Activated naive CD4-positive, alpha-beta T cell treated with anti-CD3 and anti-CD28 coated beads for 36 hours (primary cell): Measurements from ENCODE around the gene UST. TPM values are rescaled to one million over a fixed set of nuclear protein-coding genes. Genes with fewer than 3 reads are reported as not detected.
"Not testable (repeated sequence)": the region's sequence is repeated elsewhere in the genome, so short reads cannot be mapped to it uniquely, and the experiment has no call there.

Experiments used
- CTCF ChIA-PET: fragments of 350-600 bp; sonication (Branson Sonifier 250); formaldehyde crosslinking; loops from one replicate; lab custom pipeline; 2021; ENCODE audit warnings: antibody characterized with exemption; lab: Charles Lee
- DNase-seq: peaks from one replicate; pipeline ENCODE4 v3.0.0-alpha.2; 2020
- H3K27ac Mint-ChIP-seq: one replicate; pipeline ENCODE4 v1.8.0; 2021; ENCODE audit warnings: mild to moderate bottlenecking, mixed read lengths
- H3K27me3 Mint-ChIP-seq: one replicate; pipeline ENCODE4 v1.8.0; 2021; ENCODE audit warnings: low read depth, mixed read lengths
- H3K36me3 Mint-ChIP-seq: one replicate; pipeline ENCODE4 v1.8.0; 2021; ENCODE audit warnings: low read depth, mixed read lengths
- H3K4me1 Mint-ChIP-seq: one replicate; pipeline ENCODE4 v1.8.0; 2021; ENCODE audit warnings: low read depth, mixed read lengths
- H3K4me3 Mint-ChIP-seq: one replicate; pipeline ENCODE4 v1.8.0; 2021; ENCODE audit warnings: mild to moderate bottlenecking, moderate library complexity, mixed read lengths
- H3K9me3 Mint-ChIP-seq: one replicate; pipeline ENCODE4 v1.8.0; 2021; ENCODE audit warnings: mixed read lengths
- intact Hi-C: fragments of 100-400 bp; cut with micrococcal nuclease; formaldehyde crosslinking; loops from one replicate; pipeline ENCODE4 v1.15.1; 2023
- total RNA-seq, 2 experiments: library from RNA; stranded (reverse); gene quantifications; one replicate each; pipeline ENCODE4 v1.2.3, GENCODE V29; 2021

UST gene
- total RNA-seq, 2 experiments from 2014 or later, result 0.20 to 0.74 TPM

DNA sequence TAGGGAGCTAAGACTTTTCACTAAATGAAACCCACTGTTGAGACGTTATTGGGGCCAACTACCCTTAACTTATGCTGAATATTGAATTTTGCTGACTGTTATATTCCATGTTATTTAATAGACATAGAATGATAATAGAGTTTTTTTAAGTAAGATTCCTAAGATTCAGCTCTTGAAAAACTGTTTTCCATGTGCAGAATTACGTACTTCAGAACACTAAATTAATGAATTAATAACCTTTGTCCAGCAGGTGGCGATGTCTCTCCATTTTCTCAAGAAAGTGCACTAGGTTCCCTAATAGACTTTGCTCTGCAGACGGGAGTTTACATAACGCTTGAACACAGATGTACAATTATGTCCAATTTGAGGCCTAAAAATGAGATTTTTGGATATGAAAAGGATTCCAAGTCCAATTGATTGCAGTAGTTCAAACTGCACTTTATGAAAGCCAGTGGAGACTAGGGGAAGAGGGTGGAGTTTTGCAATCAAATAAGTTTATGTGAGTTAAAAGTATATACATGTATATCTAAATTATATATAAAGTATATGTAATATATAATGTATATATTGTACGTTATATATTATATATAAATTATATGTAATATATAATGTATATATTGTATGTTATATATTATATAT is 282.1 kb downstream of the UST start:
- no peak overlapping the region for H3K4me3 Mint-ChIP-seq
- H3K27me3 Mint-ChIP-seq, result no peaks in the 10 kb centered on the region
- peaks cover 6% of the 10 kb centered on the region for H3K9me3 Mint-ChIP-seq
- peaks cover 4% of the 10 kb centered on the region for H3K36me3 Mint-ChIP-seq
- H3K4me1 Mint-ChIP-seq, result peaks cover 46% of the 10 kb centered on the region
- CTCF ChIA-PET, result interaction anchor here (0.6 to 9.0 kb wide), 36 partner anchors 11 to 516 kb away, joined by 3 to 172 read pairs (median 4); partner anchors contain the start of gene PPIL4
- H3K27ac Mint-ChIP-seq, result peak overlapping the region; percentile 57
- intact Hi-C loops, result loop anchor here (1.0 to 5.0 kb wide), 7 partner anchors 53 to 898 kb away; partner anchors contain the start of genes LRP11 and UST
- DNase-seq, result peak; percentile 87

DNA sequence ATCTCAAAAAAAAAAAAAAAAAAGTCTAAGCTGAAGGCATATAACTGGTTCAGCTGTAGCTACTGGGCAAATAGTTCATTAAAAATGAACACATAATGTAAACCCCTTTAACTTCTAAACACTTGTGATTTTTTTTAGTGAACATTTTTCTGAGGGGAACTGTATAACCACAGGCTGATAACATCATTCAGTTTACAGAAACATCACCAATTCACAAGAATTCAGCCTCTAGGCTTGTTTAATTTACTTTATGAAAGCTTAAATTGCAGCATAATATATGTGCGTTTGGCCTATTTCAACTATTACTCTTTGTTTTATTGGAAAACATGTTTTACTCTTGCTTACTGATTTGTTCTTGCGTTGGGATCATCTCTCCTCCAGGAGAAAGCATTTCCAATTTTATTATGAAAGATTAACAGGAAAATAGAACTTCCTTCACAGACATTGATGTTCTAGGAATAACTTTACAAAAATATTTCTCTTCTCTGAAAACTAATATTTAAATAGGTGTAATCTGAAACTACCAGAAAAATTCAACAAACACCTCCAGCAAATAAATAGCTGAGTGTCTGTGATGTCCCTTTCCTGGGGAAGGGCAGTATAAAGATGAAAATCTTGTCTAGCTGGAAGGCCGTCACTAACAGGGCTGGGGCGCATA is 284.5 kb downstream of the UST start:
- H3K27me3 Mint-ChIP-seq, result no peaks in the 10 kb centered on the region
- no peak for DNase-seq
- peak overlapping the region; percentile 74 for H3K4me3 Mint-ChIP-seq
- peaks cover 3% of the 10 kb centered on the region for H3K9me3 Mint-ChIP-seq
- H3K27ac Mint-ChIP-seq, result peak overlapping the region; percentile 92
- CTCF ChIA-PET, result interaction anchor here (0.9 to 9.0 kb wide), 6 partner anchors 12 to 400 kb away, joined by 4 to 172 read pairs (median 6); no protein-coding TSS in a partner anchor
- peaks cover 61% of the 10 kb centered on the region for H3K4me1 Mint-ChIP-seq
- intact Hi-C loops, result loop anchor here (5.0 to 10.0 kb wide), 2 partner anchors 683 to 829 kb away; partner anchors contain the start of gene LATS1
- H3K36me3 Mint-ChIP-seq, result peaks cover 4% of the 10 kb centered on the region

DNA sequence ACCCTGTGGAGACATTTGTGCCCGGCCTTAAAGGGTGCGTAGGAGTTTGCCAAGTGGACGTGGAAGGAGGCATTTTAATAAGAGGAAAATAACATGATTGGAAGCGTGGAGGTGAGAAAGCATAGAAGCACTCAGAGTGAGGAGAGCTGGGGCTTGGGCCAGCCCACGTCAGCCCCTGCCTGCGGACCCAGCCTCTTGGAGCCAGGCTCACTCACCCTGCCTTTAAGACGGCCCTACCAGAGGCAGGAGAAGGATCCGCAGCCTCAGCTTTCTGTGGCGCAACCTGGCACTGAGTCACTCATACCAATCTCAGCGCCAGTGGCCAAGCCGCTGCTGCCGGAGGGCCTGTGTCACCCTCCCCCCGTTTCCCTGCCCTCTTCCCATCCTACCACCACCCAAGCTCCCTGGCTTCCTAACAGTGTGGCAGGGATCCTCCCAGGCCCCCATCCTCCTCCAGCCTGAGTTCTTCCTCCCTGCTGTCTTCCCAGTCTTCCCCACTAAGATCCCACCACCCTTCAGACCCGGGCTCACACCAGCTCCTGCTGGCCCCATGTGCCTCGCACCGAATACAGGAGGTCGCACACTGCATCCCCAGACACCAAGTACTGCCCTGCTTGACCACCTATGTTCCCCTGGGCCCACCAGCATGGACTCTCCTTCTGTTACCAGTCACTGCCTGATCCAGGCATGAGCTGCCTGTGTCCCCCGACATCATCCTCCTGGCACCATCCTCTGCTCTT is 285.2 kb downstream of the UST start:
- Mint-ChIP-seq H3K4me1 (peaks cover 65% of the 10 kb centered on the region), H3K9me3 (no peaks in the 10 kb centered on the region), H3K36me3 (no peaks in the 10 kb centered on the region), H3K27me3 (no peaks in the 10 kb centered on the region), H3K27ac (peak overlapping the region; percentile 92), H3K4me3 (peak overlapping the region; percentile 74)
- intact Hi-C loops, result loop anchor here (1.0 to 10.0 kb wide), 13 partner anchors 28 to 830 kb away; partner anchors contain the start of gene LATS1
- DNase-seq, result peak; percentile 37
- CTCF ChIA-PET, result interaction anchor here (0.9 to 9.0 kb wide), 9 partner anchors 12 to 485 kb away, joined by 3 to 172 read pairs (median 4); no protein-coding TSS in a partner anchor

DNA sequence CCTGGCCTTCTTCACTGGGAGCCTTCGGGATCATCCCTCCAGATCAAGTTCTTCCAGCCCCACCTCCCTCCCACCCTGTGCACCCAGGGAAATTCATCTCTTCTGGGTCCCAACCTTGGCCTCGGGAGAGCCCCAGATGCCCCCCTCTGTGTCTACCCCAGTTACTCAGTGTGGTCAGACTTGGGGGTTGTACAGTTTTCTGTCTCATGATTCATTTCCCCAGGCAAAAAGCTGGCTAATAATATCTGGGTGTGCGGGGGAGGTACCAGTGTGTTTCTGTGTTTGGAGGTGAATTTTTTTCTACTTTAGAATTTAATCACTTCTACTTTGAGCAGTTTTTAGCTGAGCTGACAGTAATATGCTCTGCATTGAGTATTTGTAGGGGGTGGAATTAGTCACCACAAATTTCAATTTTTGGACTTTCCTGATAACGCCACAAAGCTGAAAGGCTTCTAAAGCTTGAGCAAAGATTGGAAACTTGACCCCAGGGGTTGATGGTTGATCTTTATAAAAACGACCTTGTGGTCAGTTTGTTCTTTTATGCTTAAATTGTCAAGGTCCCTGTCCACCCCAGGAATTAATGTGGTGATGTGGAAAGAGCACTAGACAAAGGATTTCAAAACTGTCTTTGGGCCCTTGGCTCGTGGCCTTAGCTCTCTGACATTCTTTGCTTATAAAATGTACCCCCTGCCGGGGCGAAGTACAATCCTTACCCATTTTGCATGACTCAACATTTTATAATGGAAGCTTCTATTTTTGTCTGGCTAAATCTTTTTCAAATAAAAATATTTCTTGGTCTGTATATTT is 286.0 kb downstream of the UST start:
- no peaks in the 10 kb centered on the region for H3K27me3 Mint-ChIP-seq
- H3K27ac Mint-ChIP-seq, result peak overlapping the region; percentile 92
- H3K4me1 Mint-ChIP-seq, result peaks cover 67% of the 10 kb centered on the region
- DNase-seq, result peak; percentile 88
- intact Hi-C loops, result loop anchor here (1.0 to 10.0 kb wide), 16 partner anchors 27 to 831 kb away; partner anchors contain the start of gene LATS1
- CTCF ChIA-PET, result interaction anchor here (0.6 to 9.0 kb wide), 14 partner anchors 8 to 484 kb away, joined by 3 to 172 read pairs (median 3); no protein-coding TSS in a partner anchor
- H3K9me3 Mint-ChIP-seq, result no peaks in the 10 kb centered on the region
- H3K36me3 Mint-ChIP-seq, result no peaks in the 10 kb centered on the region
- peak overlapping the region; percentile 74 for H3K4me3 Mint-ChIP-seq

DNA sequence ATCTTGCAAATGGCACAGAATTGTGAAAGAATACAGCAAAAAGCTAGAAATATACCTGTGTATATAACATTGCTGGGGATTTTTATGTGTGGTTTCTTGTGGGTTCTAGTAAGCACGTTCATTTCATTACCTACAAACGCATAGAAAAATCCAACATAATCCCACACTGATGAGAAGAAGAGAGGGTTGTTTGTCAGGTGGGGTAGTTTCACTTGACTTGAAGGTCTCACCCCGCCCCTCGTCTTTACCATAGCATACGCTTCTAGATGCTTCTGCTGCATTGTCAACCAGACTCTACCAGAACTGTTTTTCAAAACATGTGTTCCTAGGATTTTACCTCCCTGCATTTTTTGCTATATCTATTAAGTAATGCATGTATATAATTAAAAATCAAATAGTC is 286.6 kb downstream of the UST start:
- no peaks in the 10 kb centered on the region for H3K36me3 Mint-ChIP-seq
- DNase-seq, result peak; percentile 66
- H3K27me3 Mint-ChIP-seq, result no peaks in the 10 kb centered on the region
- H3K27ac Mint-ChIP-seq, result peak overlapping the region; percentile 92
- intact Hi-C loops, result loop anchor here (1.0 to 10.0 kb wide), 8 partner anchors 33 to 831 kb away; partner anchors contain the start of gene LATS1
- H3K9me3 Mint-ChIP-seq, result no peaks in the 10 kb centered on the region
- H3K4me3 Mint-ChIP-seq, result no peak overlapping the region
- CTCF ChIA-PET, result interaction anchor here (0.6 to 9.0 kb wide), 12 partner anchors 9 to 484 kb away, joined by 3 to 172 read pairs (median 3); no protein-coding TSS in a partner anchor
- H3K4me1 Mint-ChIP-seq, result peaks cover 73% of the 10 kb centered on the region

DNA sequence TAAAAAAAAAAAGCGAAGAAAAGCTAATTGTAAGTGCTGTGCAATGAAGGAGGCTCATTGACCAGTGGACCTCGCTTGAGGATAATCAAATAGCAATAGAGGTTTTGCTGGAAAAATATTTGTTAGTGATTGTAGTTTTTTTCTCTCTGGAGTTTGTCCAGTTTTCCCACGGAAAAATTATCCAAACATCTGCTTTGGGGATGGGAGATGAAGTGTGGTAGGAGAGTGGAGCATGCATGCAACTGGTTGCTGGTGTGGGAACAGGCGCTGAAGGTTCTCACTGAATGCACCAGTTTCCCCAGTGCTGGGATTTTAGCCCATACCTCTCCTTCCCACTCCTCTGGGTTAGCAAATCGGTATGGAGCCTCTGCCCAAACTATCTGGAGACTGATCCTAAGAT is 288.9 kb downstream of the UST start:
- no peak overlapping the region for H3K27ac Mint-ChIP-seq
- intact Hi-C loops, result loop anchor here (10.0 kb wide), 1 partner anchor 679 kb away; the partner anchor contains the start of gene LATS1
- H3K36me3 Mint-ChIP-seq, result no peaks in the 10 kb centered on the region
- no peak overlapping the region for H3K4me3 Mint-ChIP-seq
- no peaks in the 10 kb centered on the region for H3K27me3 Mint-ChIP-seq
- no peak for DNase-seq
- no peaks in the 10 kb centered on the region for H3K9me3 Mint-ChIP-seq
- CTCF ChIA-PET, result interaction anchor here (0.5 to 2.1 kb wide), 6 partner anchors 10 to 528 kb away, joined by 3 to 9 read pairs (median 4); no protein-coding TSS in a partner anchor
- peaks cover 72% of the 10 kb centered on the region for H3K4me1 Mint-ChIP-seq

DNA sequence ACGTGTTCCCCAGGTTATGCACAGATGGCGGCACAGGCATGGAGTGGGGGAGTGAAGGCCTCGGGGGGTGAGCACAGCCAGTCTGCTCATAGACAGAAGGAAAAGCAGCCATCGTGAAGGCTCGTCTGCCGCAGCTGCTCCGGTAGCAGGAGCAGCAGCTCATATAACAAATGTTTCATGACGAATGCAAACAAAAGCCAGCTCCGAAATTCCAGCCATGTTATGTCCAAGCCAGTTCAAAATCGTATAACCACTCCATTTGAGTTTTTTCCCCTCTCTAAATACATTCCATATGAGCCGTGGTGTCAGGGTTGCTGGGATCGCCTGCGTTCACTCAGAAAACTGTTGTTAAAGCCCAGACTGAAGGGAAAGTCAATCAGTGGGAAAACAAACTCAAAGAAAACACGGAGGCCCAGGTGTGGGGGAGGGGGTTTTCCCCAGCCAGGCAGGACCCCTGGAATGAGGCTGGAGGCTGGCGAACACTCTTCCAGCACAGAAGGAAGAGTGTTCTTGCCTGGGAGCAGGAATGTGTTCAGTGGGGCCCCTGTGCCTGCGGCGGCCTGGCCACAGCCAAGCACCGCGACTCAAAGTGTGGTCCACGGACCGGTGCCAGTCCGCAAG is 290.3 kb downstream of the UST start:
- no peak overlapping the region for H3K27ac Mint-ChIP-seq
- intact Hi-C loops, result loop anchor here (10.0 kb wide), 1 partner anchor 678 kb away; the partner anchor contains the start of gene LATS1

DNA sequence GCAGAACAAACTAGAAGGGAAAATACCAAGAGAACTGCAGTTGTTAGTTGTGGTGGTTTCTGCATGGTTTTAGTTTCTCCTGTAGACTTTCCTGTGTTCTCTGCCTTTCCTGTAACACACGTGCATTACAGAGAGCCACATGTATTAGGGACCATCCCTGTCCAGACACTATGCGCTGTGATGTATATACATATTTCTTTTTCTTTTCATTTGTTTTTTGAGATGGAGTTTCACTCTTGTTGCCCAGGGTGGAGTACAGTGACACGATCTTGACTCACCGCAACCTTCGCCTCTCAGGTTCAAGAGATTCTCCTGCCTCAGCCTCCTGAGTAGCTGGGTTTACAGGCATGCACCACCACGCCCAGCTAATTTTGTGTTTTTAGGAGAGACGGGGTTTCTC is 292.2 kb downstream of the UST start:
- H3K4me3 Mint-ChIP-seq, result not testable (repeated sequence)
- intact Hi-C loops, result loop anchor here (1.0 to 10.0 kb wide), 2 partner anchors 27 to 676 kb away; partner anchors contain the start of gene LATS1
- CTCF ChIA-PET, result interaction anchor here (0.6 to 2.2 kb wide), 2 partner anchors 150 to 393 kb away, joined by 3 to 5 read pairs; no protein-coding TSS in a partner anchor

More for the DNA sequence above, 290.3 kb downstream of the UST start:
- H3K36me3 Mint-ChIP-seq, result no peaks in the 10 kb centered on the region
- CTCF ChIA-PET, result interaction anchor here (0.7 to 0.9 kb wide), 2 partner anchors 54 to 300 kb away, joined by 3 read pairs; no protein-coding TSS in a partner anchor
- H3K27me3 Mint-ChIP-seq, result no peaks in the 10 kb centered on the region
- H3K4me1 Mint-ChIP-seq, result peaks cover 59% of the 10 kb centered on the region
- no peak for DNase-seq
- H3K4me3 Mint-ChIP-seq, result no peak overlapping the region
- H3K9me3 Mint-ChIP-seq, result no peaks in the 10 kb centered on the region

DNA sequence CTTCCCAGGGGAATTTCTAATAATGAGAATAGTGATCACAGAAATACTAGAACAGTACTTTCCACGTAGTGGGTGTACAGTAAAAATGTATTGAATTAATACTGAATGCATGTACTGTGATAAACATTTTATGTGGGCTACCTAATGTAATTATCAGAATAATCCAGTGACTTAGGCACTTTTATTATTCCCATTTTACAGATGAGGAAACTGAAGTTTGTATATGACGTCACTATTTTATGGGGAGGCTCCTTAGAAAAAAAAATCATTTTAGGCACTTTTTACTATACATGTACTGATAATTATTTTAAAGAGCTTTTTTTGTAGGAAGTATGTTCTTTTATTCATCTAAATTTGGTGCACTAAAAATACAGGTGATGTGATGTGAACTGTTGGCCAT is 295.1 kb downstream of the UST start:
- Mint-ChIP-seq H3K36me3 (no peaks in the 10 kb centered on the region), H3K9me3 (no peaks in the 10 kb centered on the region), H3K4me1 (peaks cover 39% of the 10 kb centered on the region), H3K4me3 (no peak overlapping the region), H3K27ac (no peak overlapping the region), H3K27me3 (no peaks in the 10 kb centered on the region)
- no peak for DNase-seq
- CTCF ChIA-PET, result interaction anchor here (1.0 to 1.2 kb wide), 3 partner anchors 13 to 34 kb away, joined by 3 to 4 read pairs (median 3); no protein-coding TSS in a partner anchor
- intact Hi-C loops, result no loop called here

More for the DNA sequence above, 292.2 kb downstream of the UST start:
- H3K9me3 Mint-ChIP-seq, H3K36me3 Mint-ChIP-seq, H3K27me3 Mint-ChIP-seq: not testable (repeated sequence)
- Mint-ChIP-seq H3K27ac (peak overlapping the region; percentile 88), H3K4me1 (peaks cover 40% of the 10 kb centered on the region)
- peak; percentile 80 for DNase-seq

DNA sequence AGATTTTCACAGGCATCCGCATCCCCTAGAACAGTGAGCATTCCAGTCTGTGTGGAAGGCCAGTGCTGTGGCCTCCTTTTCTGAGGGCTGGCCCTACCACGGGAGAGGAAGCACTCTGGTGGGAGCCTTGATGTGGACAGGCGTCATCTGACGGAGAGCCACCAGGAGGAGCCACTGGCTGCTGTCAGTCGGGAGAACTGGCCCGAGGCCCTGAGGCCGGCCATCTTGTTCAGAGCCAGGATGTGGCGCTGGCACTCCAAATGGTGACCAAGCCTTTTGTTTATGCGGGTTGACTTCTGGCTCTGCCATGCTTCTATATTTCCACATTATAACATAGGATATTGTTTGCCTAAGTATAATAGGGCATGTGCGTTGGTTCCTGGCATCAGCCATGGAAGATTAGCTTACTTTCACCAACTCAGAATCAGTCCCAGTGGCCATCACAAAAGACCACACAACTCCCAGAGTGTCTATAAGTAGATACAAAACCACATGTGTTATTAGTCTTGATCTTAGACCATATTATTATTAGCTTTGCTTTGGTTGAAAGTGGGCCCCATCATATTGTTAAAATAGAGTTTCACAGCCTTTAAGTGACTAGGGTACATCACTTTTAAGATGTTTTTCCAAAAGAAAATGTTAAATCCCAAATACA is 296.8 kb downstream of the UST start:
- peak; percentile 53 for DNase-seq
- Mint-ChIP-seq H3K27me3 (no peaks in the 10 kb centered on the region), H3K9me3 (no peaks in the 10 kb centered on the region), H3K27ac (no peak overlapping the region), H3K36me3 (no peaks in the 10 kb centered on the region), H3K4me1 (peaks cover 33% of the 10 kb centered on the region), H3K4me3 (no peak overlapping the region)
- intact Hi-C loops, result no loop called here
- CTCF ChIA-PET, result interaction anchor here (1.1 to 3.5 kb wide), 5 partner anchors 12 to 388 kb away, joined by 3 to 15 read pairs (median 4); no protein-coding TSS in a partner anchor
